H1 (cell line): ENCODE measurements around the gene CREB3L1.

Experiments used
- CTCF ChIP-seq, 3 experiments: IDR thresholded peaks; 1 replicate in 2 of 3; 2 replicates in 1 of 3; pipeline versions ENCODE4 v1.5.1 to v1.6.1; 2011; ENCODE audit warnings: low read length in 3 of 3, mild to moderate bottlenecking in 3 of 3, inconsistent platforms in 2 of 3, low read depth in 1 of 3, moderate library complexity in 1 of 3; ENCODE audit not compliant: insufficient read depth in 1 of 3; ENCODE audit errors: control extremely low read depth in 1 of 3
- EZH2 ChIP-seq: fragments of 200-600 bp; sonication (generic); IDR thresholded peaks from 2 replicates; pipeline ENCODE4 v1.7.1; 2012; ENCODE audit warnings: low read depth, mild to moderate bottlenecking, moderate library complexity, low read length, inconsistent platforms; ENCODE audit not compliant: severe bottlenecking
- HDAC6 ChIP-seq: IDR thresholded peaks from one replicate; pipeline ENCODE4 v1.7.1; 2012; ENCODE audit warnings: low read depth, mild to moderate bottlenecking, inconsistent platforms, low read length, moderate library complexity
- JUN ChIP-seq: IDR thresholded peaks from 2 replicates; pipeline ENCODE4 v1.6.1; 2011; ENCODE audit warnings: low read depth, mild to moderate bottlenecking, improper control_type of control experiment, low read length
- POLR2A ChIP-seq, 2 experiments: IDR thresholded peaks; 1 replicate in 1 of 2; 2 replicates in 1 of 2; pipeline ENCODE4 v1.6.1; 2011; ENCODE audit warnings: low read depth in 2 of 2, low read length in 2 of 2, mild to moderate bottlenecking in 2 of 2; ENCODE audit errors: control extremely low read depth in 1 of 2
- POLR2AphosphoS5 ChIP-seq: IDR thresholded peaks from 2 replicates; pipeline ENCODE4 v1.6.1; 2011; ENCODE audit warnings: low read depth, low read length
- RNF2 ChIP-seq: fragments of 200-900, 300-1000 bp; sonication (generic); IDR thresholded peaks from 2 replicates; pipeline ENCODE4 v1.7.1; 2016; ENCODE audit warnings: borderline replicate concordance, low read depth, mild to moderate bottlenecking, antibody characterized with exemption, low read length; ENCODE audit not compliant: poor library complexity, severe bottlenecking; ENCODE audit errors: missing control alignments
- SIN3A ChIP-seq, 2 experiments: IDR thresholded peaks in 1 of 2; conservative IDR thresholded peaks in 1 of 2; 2 replicates each; pipeline ENCODE4 v1.6.1; 2011 to 2012; ENCODE audit warnings: low read length in 2 of 2, improper control_type of control experiment in 1 of 2, low read depth in 1 of 2, mild to moderate bottlenecking in 1 of 2
- SP4 ChIP-seq: IDR thresholded peaks from 2 replicates; pipeline ENCODE4 v1.6.1; 2012; ENCODE audit warnings: low read length, inconsistent platforms
- YY1 ChIP-seq: IDR thresholded peaks from 2 replicates; pipeline ENCODE4 v1.6.1; 2011; ENCODE audit warnings: low read depth, mild to moderate bottlenecking, low read length
- TF ChIP-seq, protein P1 (sequence below): IDR thresholded peaks from 2 replicates; pipeline ENCODE4 v1.6.1; 2011; ENCODE audit warnings: low read depth, mild to moderate bottlenecking, low read length; ENCODE audit not compliant: insufficient read depth
- TF ChIP-seq, protein P2 (sequence below): IDR thresholded peaks from 2 replicates; pipeline ENCODE4 v1.6.1; 2011; ENCODE audit warnings: low read length, improper control_type of control experiment
- TF ChIP-seq, protein P3 (sequence below): IDR thresholded peaks from 2 replicates; pipeline ENCODE4 v1.6.1; 2012; ENCODE audit warnings: inconsistent platforms

DNA sequence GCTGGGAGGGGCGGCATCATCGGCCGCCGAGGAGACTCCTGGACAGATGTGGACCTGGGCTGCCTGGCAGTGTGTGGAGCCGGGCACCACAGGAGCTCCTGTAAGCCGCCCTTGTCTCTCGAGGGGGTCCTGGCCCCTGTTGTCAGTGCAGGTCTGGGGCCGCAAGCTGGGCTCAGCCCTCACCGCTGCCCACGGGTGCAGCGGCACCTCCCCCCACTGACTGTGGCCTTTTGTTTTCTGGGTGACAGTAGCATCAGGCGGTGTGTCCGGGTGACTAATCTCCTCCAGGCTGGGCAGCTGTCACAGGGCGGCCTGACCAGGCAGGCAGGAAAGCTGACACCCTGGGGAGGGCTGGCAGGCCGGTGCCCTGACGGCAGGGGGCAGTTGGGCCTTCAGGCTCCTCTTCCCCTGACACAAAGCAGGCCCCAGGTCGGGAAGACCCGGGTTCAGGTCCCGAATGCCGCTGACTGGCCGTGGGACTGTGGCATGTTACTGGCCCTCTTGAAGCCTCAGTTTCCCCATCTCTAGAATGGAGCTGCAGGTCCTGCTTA is 86.1 kb downstream of the CREB3L1 start:
- TF ChIP-seq HDAC6, result no peak
- TF ChIP-seq CTCF (IDR thresholded peaks at IDR 0.05; ENCODE audit: control extremely low read depth in 1 of 3, insufficient read depth in 1 of 3, low read depth in 1 of 3, low read length in 3 of 3), result no peak
- TF ChIP-seq, protein P1, sequence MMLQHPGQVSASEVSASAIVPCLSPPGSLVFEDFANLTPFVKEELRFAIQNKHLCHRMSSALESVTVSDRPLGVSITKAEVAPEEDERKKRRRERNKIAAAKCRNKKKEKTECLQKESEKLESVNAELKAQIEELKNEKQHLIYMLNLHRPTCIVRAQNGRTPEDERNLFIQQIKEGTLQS, result no peak
- no peak for TF ChIP-seq SIN3A (conservative IDR thresholded peaks at IDR 0.05 in 1 of 2, IDR thresholded peaks at IDR 0.05 in 1 of 2; ENCODE audit: low read depth in 1 of 2, low read length in 2 of 2)
- TF ChIP-seq EZH2, result no peak
- no peak for TF ChIP-seq POLR2AphosphoS5
- no peak for TF ChIP-seq POLR2A (IDR thresholded peaks at IDR 0.05; ENCODE audit: control extremely low read depth in 1 of 2, low read depth in 2 of 2, low read length in 2 of 2)
- TF ChIP-seq RNF2, result no peak
- TF ChIP-seq SP4, result no peak
- no peak for TF ChIP-seq YY1
- TF ChIP-seq, protein P2, sequence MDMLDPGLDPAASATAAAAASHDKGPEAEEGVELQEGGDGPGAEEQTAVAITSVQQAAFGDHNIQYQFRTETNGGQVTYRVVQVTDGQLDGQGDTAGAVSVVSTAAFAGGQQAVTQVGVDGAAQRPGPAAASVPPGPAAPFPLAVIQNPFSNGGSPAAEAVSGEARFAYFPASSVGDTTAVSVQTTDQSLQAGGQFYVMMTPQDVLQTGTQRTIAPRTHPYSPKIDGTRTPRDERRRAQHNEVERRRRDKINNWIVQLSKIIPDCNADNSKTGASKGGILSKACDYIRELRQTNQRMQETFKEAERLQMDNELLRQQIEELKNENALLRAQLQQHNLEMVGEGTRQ, result no peak
- TF ChIP-seq, protein P3, sequence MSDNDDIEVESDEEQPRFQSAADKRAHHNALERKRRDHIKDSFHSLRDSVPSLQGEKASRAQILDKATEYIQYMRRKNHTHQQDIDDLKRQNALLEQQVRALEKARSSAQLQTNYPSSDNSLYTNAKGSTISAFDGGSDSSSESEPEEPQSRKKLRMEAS, result no peak
- TF ChIP-seq JUN, result no peak
